ENCODE data around the gene TP53BP2. TPM values are rescaled to one million over a fixed set of nuclear protein-coding genes. Genes with fewer than 3 reads are reported as not detected.
A peak's percentile ranks its signal among the peaks of the same experiment; 100 is the strongest.

The TP53BP2 gene
- total RNA-seq, 2 donors from 2014 or later, result 21.9 to 57.1 TPM

- Mint-ChIP-seq H3K9me3 (no peaks in the 10 kb centered on the region), H3K36me3 (peaks cover 7 to 18% of the 10 kb centered on the region in 2 donors), H3K27ac (no peak overlapping the region)
- DNase-seq (ENCODE audit: low spot score in 2 of 2) (no peak), ATAC-seq (no peak)
Observed at GRCh38 chr1:223840254-223840653, 5.5 kb downstream of the TP53BP2 start.

GRCh38 chr1:223838125-223838854 lies 7.5 kb downstream of the TP53BP2 start:
- ATAC-seq (no peak), DNase-seq (ENCODE audit: low spot score in 2 of 2) (no peak)
- Mint-ChIP-seq H3K27ac (peak overlapping the region in 1 of 2 donors; percentile 24), H3K9me3 (no peaks in the 10 kb centered on the region), H3K36me3 (peaks cover 0 to 7% of the 10 kb centered on the region in 2 donors)

- Mint-ChIP-seq H3K9me3 (no peaks in the 10 kb centered on the region), H3K27ac (peak overlapping the region in 1 of 2 donors; percentile 24), H3K36me3 (peaks cover 0 to 7% of the 10 kb centered on the region in 2 donors)
- DNase-seq (ENCODE audit: low spot score in 2 of 2) (no peak), ATAC-seq (no peak)
Observed at GRCh38 chr1:223837687-223838086, 8.1 kb downstream of the TP53BP2 start.

GRCh38 chr1:223837206-223837605 lies 8.5 kb downstream of the TP53BP2 start:
- no peak for ATAC-seq
- no peaks in the 10 kb centered on the region for H3K9me3 Mint-ChIP-seq
- H3K36me3 Mint-ChIP-seq, result peaks cover 0 to 7% of the 10 kb centered on the region in 2 donors
- no peak overlapping the region for H3K27ac Mint-ChIP-seq
- DNase-seq (ENCODE audit: low spot score in 2 of 2), result no peak

GRCh38 chr1:223836586-223836985 lies 9.2 kb downstream of the TP53BP2 start:
- H3K27ac Mint-ChIP-seq, result no peak overlapping the region
- DNase-seq (ENCODE audit: low spot score in 2 of 2) (no peak), ATAC-seq (no peak)
- H3K9me3 Mint-ChIP-seq, result no peaks in the 10 kb centered on the region
- H3K36me3 Mint-ChIP-seq, result peaks cover 0 to 7% of the 10 kb centered on the region in 2 donors

GRCh38 chr1:223835754-223836153 lies 10.0 kb downstream of the TP53BP2 start:
- DNase-seq (ENCODE audit: low spot score in 2 of 2) (no peak), ATAC-seq (peak in 1 of 2 donors; percentile 36)
- Mint-ChIP-seq H3K9me3 (no peaks in the 10 kb centered on the region), H3K27ac (no peak overlapping the region), H3K36me3 (peaks cover 0 to 7% of the 10 kb centered on the region in 2 donors)

GRCh38 chr1:223834660-223835263 lies 11.0 kb downstream of the TP53BP2 start:
- no peaks in the 10 kb centered on the region for H3K9me3 Mint-ChIP-seq
- no peak overlapping the region for H3K27ac Mint-ChIP-seq
- DNase-seq (ENCODE audit: low spot score in 2 of 2) (no peak), ATAC-seq (peak; percentile 4 to 9)
- no peaks in the 10 kb centered on the region for H3K36me3 Mint-ChIP-seq

- DNase-seq (ENCODE audit: low spot score in 2 of 2) (no peak), ATAC-seq (no peak)
- no peaks in the 10 kb centered on the region for H3K36me3 Mint-ChIP-seq
- H3K27ac Mint-ChIP-seq, result no peak overlapping the region
- H3K9me3 Mint-ChIP-seq, result no peaks in the 10 kb centered on the region
Observed at GRCh38 chr1:223833948-223834347, 11.8 kb downstream of the TP53BP2 start.

GRCh38 chr1:223832637-223832943 lies 13.2 kb downstream of the TP53BP2 start:
- H3K9me3 Mint-ChIP-seq, result no peaks in the 10 kb centered on the region

GRCh38 chr1:223831755-223832636 lies 13.8 kb downstream of the TP53BP2 start:
- no peaks in the 10 kb centered on the region for H3K9me3 Mint-ChIP-seq
- no peak for DNase-seq (ENCODE audit: low spot score in 2 of 2)
- H3K27ac Mint-ChIP-seq, result peak overlapping the region; percentile 85 to 96
- H3K36me3 Mint-ChIP-seq, result peaks cover 0 to 11% of the 10 kb centered on the region in 2 donors
- peak; percentile 71 to 78 for ATAC-seq

More at GRCh38 chr1:223832637-223832943, 13.2 kb downstream of the TP53BP2 start:
- ATAC-seq, result no peak
- H3K27ac Mint-ChIP-seq, result peak overlapping the region; percentile 85 to 96
- DNase-seq (ENCODE audit: low spot score in 2 of 2), result peak in 1 of 2 donors; percentile 31
- H3K36me3 Mint-ChIP-seq, result peaks cover 0 to 6% of the 10 kb centered on the region in 2 donors

GRCh38 chr1:223829678-223830077 lies 16.1 kb downstream of the TP53BP2 start:
- Mint-ChIP-seq H3K27ac (peak overlapping the region in 1 of 2 donors; percentile 51), H3K9me3 (no peaks in the 10 kb centered on the region), H3K36me3 (peaks cover 0 to 22% of the 10 kb centered on the region in 2 donors)
- DNase-seq (ENCODE audit: low spot score in 2 of 2) (no peak), ATAC-seq (no peak)

- Mint-ChIP-seq H3K27ac (no peak overlapping the region), H3K9me3 (no peaks in the 10 kb centered on the region), H3K36me3 (peaks cover 0 to 22% of the 10 kb centered on the region in 2 donors)
- DNase-seq (ENCODE audit: low spot score in 2 of 2) (no peak), ATAC-seq (no peak)
Observed at GRCh38 chr1:223828162-223828848, 17.4 kb downstream of the TP53BP2 start.

- DNase-seq (ENCODE audit: low spot score in 2 of 2) (no peak), ATAC-seq (no peak)
- Mint-ChIP-seq H3K36me3 (peaks cover 0 to 22% of the 10 kb centered on the region in 2 donors), H3K9me3 (no peaks in the 10 kb centered on the region), H3K27ac (peak overlapping the region; percentile 3 to 12)
Observed at GRCh38 chr1:223827193-223827663, 18.5 kb downstream of the TP53BP2 start.

- peaks cover 0 to 22% of the 10 kb centered on the region in 2 donors for H3K36me3 Mint-ChIP-seq
- peak overlapping the region in 1 of 2 donors; percentile 36 for H3K27ac Mint-ChIP-seq
- peak; percentile 39 to 47 for ATAC-seq
- H3K9me3 Mint-ChIP-seq, result no peaks in the 10 kb centered on the region
- DNase-seq (ENCODE audit: low spot score in 2 of 2), result no peak
Observed at GRCh38 chr1:223825767-223826748, 19.7 kb downstream of the TP53BP2 start.

- H3K36me3 Mint-ChIP-seq, result peaks cover 4 to 28% of the 10 kb centered on the region in 2 donors
- ATAC-seq, result no peak
- no peak for DNase-seq (ENCODE audit: low spot score in 2 of 2)
- H3K27ac Mint-ChIP-seq, result no peak overlapping the region
- H3K9me3 Mint-ChIP-seq, result no peaks in the 10 kb centered on the region
Observed at GRCh38 chr1:223824712-223825111, 21.0 kb downstream of the TP53BP2 start.
